Transverse colon (tissue), 4 donors: ENCODE results near the gene SLC39A6. TPM values are rescaled to one million over a fixed set of nuclear protein-coding genes. Genes with fewer than 3 reads are reported as not detected.
"Not testable (repeated sequence)": the region's sequence is repeated elsewhere in the genome, so short reads cannot be mapped to it uniquely, and the experiment has no call there.

Experiments
- DNase-seq: peaks from one replicate; pipeline ENCODE4 v3.0.0-alpha.2; 2019
- H3K27ac ChIP-seq, 4 donors: fragments of 200-600 bp; sonication (generic); 2 replicates each; pipeline ENCODE4 v1.5.1; 2016 to 2018; ENCODE audit warnings: inconsistent platforms in 4 of 4
- H3K27me3 ChIP-seq: fragments of 200-600 bp; sonication (generic); 2 replicates; pipeline ENCODE4 v1.5.1; 2017; ENCODE audit warnings: inconsistent platforms
- H3K36me3 ChIP-seq, 4 donors: fragments of 200-600 bp; sonication (generic); 2 replicates each; pipeline ENCODE4 v1.5.1; 2017 to 2019; ENCODE audit warnings: inconsistent platforms in 4 of 4
- H3K4me1 ChIP-seq, 4 donors: fragments of 200-600 bp; sonication (generic); 2 replicates each; pipeline ENCODE4 v1.5.1; 2017 to 2020; ENCODE audit warnings: inconsistent platforms in 4 of 4
- H3K4me3 ChIP-seq, 4 donors: fragments of 200-600 bp; sonication (generic); 1 replicate in 1 of 4; 2 replicates in 3 of 4; pipeline versions ENCODE4 v1.5.1 to v1.6.1; 2017 to 2019; ENCODE audit warnings: inconsistent platforms in 4 of 4
- H3K9me3 ChIP-seq, 2 donors: fragments of 200-600 bp; sonication (generic); 2 replicates each; pipeline ENCODE4 v1.5.1; 2017 to 2019; ENCODE audit warnings: inconsistent platforms in 2 of 2
- EP300 ChIP-seq: sonication (generic); formaldehyde crosslinking; IDR thresholded peaks from one replicate; pipeline ENCODE4 v1.6.1; 2017; ENCODE audit warnings: antibody characterized with exemption, low read depth
- POLR2A ChIP-seq: fragments of 450-650 bp; IDR thresholded peaks from one replicate; pipeline ENCODE4 v1.6.1; 2016; ENCODE audit warnings: antibody characterized with exemption, mild to moderate bottlenecking, moderate library complexity
- POLR2AphosphoS5 ChIP-seq, 3 donors: sonication (generic); formaldehyde crosslinking; IDR thresholded peaks; one replicate each; pipeline ENCODE4 v1.6.1; 2016; ENCODE audit warnings: antibody characterized with exemption in 3 of 3
- WGBS, 2 donors: methylation state at CpG; one replicate each; pipeline ENCODE4 v1.1.5; 2018; ENCODE audit warnings: low coverage in 1 of 2; 5-methylcytosine and 5-hydroxymethylcytosine counted together
- in situ Hi-C, 4 donors: fragments of 200-750 bp; cut with MboI; loops; one replicate each; pipeline versions ENCODE4 v1.15.0 to v1.15.1; 2017; ENCODE audit warnings: low sequenced_read_pairs in 3 of 4, low pct_ligation_motif_present in 1 of 4, low pct_unique_long_range_greater_than_20kb in 1 of 4
- intact Hi-C: fragments of 100-400 bp; cut with DNase I; formaldehyde crosslinking; loops from one replicate; pipeline ENCODE4 v1.15.1; 2023; ENCODE audit warnings: low total_unique reads
- total RNA-seq, 4 donors: library from RNA; depleted of rRNA; stranded (reverse); fragments of >200 nt; gene quantifications; one replicate each; pipeline ENCODE4 v1.1.0, GENCODE V29; 2016
- TF ChIP-seq, protein P1 (sequence below), 5 experiments: fragments of 200-600 bp in 3 of 5; fragments of 450-650 bp in 2 of 5; sonication (generic) in 3 of 5; IDR thresholded peaks; 1 replicate in 2 of 5; 2 replicates in 3 of 5; pipeline ENCODE4 v1.5.1; 2016 to 2017; ENCODE audit warnings: antibody characterized with exemption in 5 of 5, inconsistent platforms in 3 of 5, mild to moderate bottlenecking in 2 of 5, moderate library complexity in 1 of 5

SLC39A6 gene
- total RNA-seq, 4 donors from 2014 or later: 4.5 to 24.3 (median 19.6) TPM

DNA sequence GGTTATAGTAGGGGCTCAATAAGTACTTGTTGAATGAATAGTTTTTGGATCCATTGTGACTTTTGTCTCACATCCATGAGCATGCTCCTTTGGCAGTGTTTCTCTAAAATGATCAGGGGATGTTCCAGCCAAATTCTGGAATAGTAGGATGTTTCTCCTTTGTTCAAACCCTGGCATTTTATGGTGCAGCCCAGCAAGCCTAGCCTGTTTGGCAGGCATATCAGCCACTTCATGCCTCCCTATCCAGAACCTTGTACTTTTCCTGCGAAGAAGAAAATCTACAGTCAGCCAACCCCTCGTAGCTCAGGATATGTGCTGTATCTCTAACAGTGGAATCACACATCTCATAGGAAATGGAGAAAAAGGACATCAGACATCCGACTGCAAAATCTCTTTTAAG is 34.7 kb downstream of the SLC39A6 start:
- Histone ChIP-seq H3K27me3 (no peaks in the 10 kb centered on the region), H3K4me1 (no peaks in the 10 kb centered on the region), H3K27ac (no peak overlapping the region), H3K4me3 (no peak overlapping the region), H3K9me3 (no peaks in the 10 kb centered on the region), H3K36me3 (no peaks in the 10 kb centered on the region)
- TF ChIP-seq POLR2AphosphoS5 (IDR thresholded peaks at IDR 0.05) (no peak), EP300 (no peak), POLR2A (no peak)
- TF ChIP-seq, protein P1, sequence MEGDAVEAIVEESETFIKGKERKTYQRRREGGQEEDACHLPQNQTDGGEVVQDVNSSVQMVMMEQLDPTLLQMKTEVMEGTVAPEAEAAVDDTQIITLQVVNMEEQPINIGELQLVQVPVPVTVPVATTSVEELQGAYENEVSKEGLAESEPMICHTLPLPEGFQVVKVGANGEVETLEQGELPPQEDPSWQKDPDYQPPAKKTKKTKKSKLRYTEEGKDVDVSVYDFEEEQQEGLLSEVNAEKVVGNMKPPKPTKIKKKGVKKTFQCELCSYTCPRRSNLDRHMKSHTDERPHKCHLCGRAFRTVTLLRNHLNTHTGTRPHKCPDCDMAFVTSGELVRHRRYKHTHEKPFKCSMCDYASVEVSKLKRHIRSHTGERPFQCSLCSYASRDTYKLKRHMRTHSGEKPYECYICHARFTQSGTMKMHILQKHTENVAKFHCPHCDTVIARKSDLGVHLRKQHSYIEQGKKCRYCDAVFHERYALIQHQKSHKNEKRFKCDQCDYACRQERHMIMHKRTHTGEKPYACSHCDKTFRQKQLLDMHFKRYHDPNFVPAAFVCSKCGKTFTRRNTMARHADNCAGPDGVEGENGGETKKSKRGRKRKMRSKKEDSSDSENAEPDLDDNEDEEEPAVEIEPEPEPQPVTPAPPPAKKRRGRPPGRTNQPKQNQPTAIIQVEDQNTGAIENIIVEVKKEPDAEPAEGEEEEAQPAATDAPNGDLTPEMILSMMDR (IDR thresholded peaks at IDR 0.05): no peak
- WGBS, 2 donors: 63 to 65% methylated on average over 3 of the region's 3 CpGs
- DNase-seq: no peak
- in situ Hi-C loops: loop anchor here (5.0 to 10.0 kb wide), 2 partner anchors 188 to 190 kb away; no protein-coding TSS in a partner anchor
- intact Hi-C loops: no loop called here

DNA sequence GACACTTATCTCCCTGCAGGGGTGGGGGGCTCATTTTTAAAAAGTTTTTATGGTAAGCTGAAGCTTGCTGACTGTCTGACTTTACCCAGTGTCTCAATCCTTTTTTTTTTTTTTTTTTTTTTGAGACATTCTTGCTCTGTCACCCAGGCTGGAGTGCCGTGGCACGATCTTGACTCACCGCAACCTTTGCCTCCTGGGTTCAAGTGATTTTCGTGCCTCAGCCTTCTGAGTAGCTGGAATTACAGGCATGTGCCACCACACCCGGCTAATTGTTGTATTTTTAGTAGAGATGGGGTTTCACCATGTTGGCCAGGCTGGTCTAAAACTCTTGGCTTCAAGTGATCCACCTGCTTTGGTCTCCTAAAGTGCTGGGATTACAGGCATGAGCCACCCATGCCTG is 37.0 kb downstream of the SLC39A6 start:
- H3K9me3 ChIP-seq, intact Hi-C loops, H3K4me3 ChIP-seq, H3K36me3 ChIP-seq, H3K27me3 ChIP-seq, H3K4me1 ChIP-seq, H3K27ac ChIP-seq, DNase-seq: not testable (repeated sequence)
- WGBS, 2 donors: 80% methylated on average over 5 of the region's 5 CpGs; no CpG with 5 or more reads in 1 of the 2 donors
- in situ Hi-C loops: loop anchor here (5.0 to 10.0 kb wide), 2 partner anchors 190 to 193 kb away; no protein-coding TSS in a partner anchor

DNA sequence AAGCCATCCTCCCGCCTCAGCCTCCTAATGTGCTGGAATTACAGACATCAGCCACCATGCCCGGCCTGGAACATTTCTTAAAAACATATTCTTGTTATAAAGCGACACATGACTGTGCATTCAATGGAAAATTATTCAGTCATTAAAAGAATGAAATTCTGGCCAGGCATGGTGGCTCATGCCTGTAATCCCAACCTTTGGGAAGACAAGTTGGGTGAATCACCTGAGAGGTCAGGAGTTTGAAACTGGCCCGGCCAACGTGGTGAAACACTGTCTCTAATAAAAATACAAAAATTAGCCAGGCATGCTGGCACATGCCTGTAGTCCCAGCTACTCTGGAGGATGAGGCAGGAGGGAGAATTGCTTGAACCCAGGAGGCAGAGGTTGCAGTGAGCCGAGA is 40.1 kb downstream of the SLC39A6 start:
- TF ChIP-seq EP300 (no peak), POLR2AphosphoS5 (IDR thresholded peaks at IDR 0.05) (no peak), POLR2A (no peak)
- WGBS, 2 donors: 89 to 91% methylated on average over 4 to 6 of the region's 6 CpGs
- Histone ChIP-seq H3K9me3 (no peaks in the 10 kb centered on the region), H3K36me3 (no peaks in the 10 kb centered on the region), H3K4me1 (no peaks in the 10 kb centered on the region), H3K27ac (no peak overlapping the region), H3K4me3 (no peak overlapping the region), H3K27me3 (no peaks in the 10 kb centered on the region)
- in situ Hi-C loops (no loop called here), intact Hi-C loops (no loop called here)
- DNase-seq: no peak

DNA sequence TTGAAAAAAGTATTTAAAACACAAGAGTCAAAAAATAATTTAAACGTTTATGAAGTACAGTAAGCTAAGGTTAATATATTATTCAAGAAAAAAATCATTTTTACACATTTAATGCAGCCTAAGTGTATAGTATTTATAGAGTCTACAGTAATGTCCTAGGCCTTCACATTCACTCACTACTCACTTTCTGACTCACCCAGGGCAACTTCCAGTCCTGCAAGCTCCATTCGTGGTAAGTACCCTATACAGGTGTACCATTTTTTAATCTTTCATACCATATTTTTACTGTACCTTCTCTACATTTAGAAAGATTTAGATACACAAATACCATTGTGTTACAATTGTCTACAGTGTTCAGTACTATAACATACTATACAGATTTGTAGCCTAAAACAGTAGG is 40.9 kb downstream of the SLC39A6 start:
- TF ChIP-seq, protein P1 (IDR thresholded peaks at IDR 0.05): no peak
- TF ChIP-seq EP300 (no peak), POLR2A (no peak), POLR2AphosphoS5 (IDR thresholded peaks at IDR 0.05) (no peak)
- no peaks in the 10 kb centered on the region for H3K4me1 ChIP-seq
- WGBS, 2 donors: 58 to 77% methylated on average over 2 of the region's 2 CpGs
- in situ Hi-C loops (no loop called here), intact Hi-C loops (no loop called here)
- H3K36me3 ChIP-seq: no peaks in the 10 kb centered on the region
- no peak overlapping the region for H3K27ac ChIP-seq
- no peak overlapping the region for H3K4me3 ChIP-seq
- H3K9me3 ChIP-seq: no peaks in the 10 kb centered on the region
- no peak for DNase-seq
- no peaks in the 10 kb centered on the region for H3K27me3 ChIP-seq

DNA sequence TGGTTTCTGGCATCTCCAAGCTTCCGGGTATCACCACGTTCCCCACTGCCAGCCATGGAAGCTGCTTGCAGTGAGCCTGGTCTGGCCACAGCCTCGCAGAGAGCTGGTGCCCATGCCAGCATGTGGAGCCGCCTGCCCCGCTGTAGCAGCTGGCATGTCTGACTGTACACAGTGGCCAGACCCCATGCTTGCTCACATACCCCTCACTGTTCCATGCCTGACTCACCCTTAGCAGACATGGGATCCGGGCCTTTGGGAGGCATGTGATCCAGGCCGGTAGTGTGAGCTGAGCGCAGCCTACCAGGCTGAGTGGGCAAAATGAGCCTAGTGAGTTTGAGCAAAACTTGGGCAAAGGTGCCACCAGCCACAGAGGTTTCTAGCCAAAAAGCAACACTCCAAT is 43.0 kb downstream of the SLC39A6 start:
- in situ Hi-C loops (no loop called here), intact Hi-C loops (no loop called here)
- Histone ChIP-seq H3K9me3 (peaks cover 0 to 3% of the 10 kb centered on the region in 2 donors), H3K4me1 (no peaks in the 10 kb centered on the region), H3K27ac (no peak overlapping the region), H3K27me3 (no peaks in the 10 kb centered on the region), H3K36me3 (no peaks in the 10 kb centered on the region), H3K4me3 (no peak overlapping the region)
- TF ChIP-seq EP300 (no peak), POLR2A (no peak), POLR2AphosphoS5 (IDR thresholded peaks at IDR 0.05) (no peak)
- TF ChIP-seq, protein P1 (IDR thresholded peaks at IDR 0.05): no peak
- DNase-seq: no peak
- 80% methylated on average over 8 of the region's 8 CpGs; no CpG with 5 or more reads in 1 of the 2 donors for whole genome bisulfite sequencing, 2 donors
